Mesenchymal stem cell (in vitro differentiated cells and primary cell): ENCODE data around the gene ATP13A5.

Source experiments
- DNase-seq: peaks from one replicate; pipeline ENCODE4 v3.0.0-alpha.2; 2013
- H2AFZ ChIP-seq: one replicate; pipeline ENCODE4 v1.6.1; 2013; ENCODE audit warnings: low read depth, mild to moderate bottlenecking, control low read depth, inconsistent platforms, low read length, moderate library complexity
- H2AK5ac ChIP-seq: 2 replicates; pipeline ENCODE4 v1.6.1; 2013; ENCODE audit warnings: low read length, moderate library complexity, mild to moderate bottlenecking, inconsistent platforms; ENCODE audit not compliant: severe bottlenecking
- H2BK120ac ChIP-seq: one replicate; pipeline ENCODE4 v1.6.1; 2013; ENCODE audit warnings: low read depth, mild to moderate bottlenecking, inconsistent platforms, low read length, moderate library complexity
- H2BK12ac ChIP-seq, 2 experiments: one replicate each; pipeline ENCODE4 v1.6.1; 2013; ENCODE audit warnings: inconsistent platforms in 2 of 2, low read length in 2 of 2, mild to moderate bottlenecking in 2 of 2, moderate library complexity in 2 of 2, control low read depth in 1 of 2
- H2BK15ac ChIP-seq: one replicate; pipeline ENCODE4 v1.6.1; 2013; ENCODE audit warnings: mild to moderate bottlenecking, low read depth, inconsistent platforms; ENCODE audit not compliant: poor library complexity, severe bottlenecking
- H2BK5ac ChIP-seq: 2 replicates; pipeline ENCODE4 v1.6.1; 2013; ENCODE audit warnings: low read depth, mild to moderate bottlenecking, low read length, control low read depth, inconsistent platforms; ENCODE audit not compliant: poor library complexity, severe bottlenecking
- H3K14ac ChIP-seq, 2 experiments: one replicate each; pipeline ENCODE4 v1.6.1; 2013; ENCODE audit warnings: inconsistent platforms in 2 of 2, low read length in 2 of 2, control low read depth in 1 of 2, mild to moderate bottlenecking in 1 of 2, moderate library complexity in 1 of 2
- H3K18ac ChIP-seq, 2 experiments: one replicate each; pipeline ENCODE4 v1.6.1; 2013; ENCODE audit warnings: inconsistent platforms in 2 of 2, low read length in 2 of 2, control low read depth in 1 of 2, low read depth in 1 of 2, mild to moderate bottlenecking in 1 of 2
- H3K23ac ChIP-seq, 2 experiments: one replicate each; pipeline ENCODE4 v1.6.1; 2013; ENCODE audit warnings: inconsistent platforms in 2 of 2, low read length in 2 of 2, mild to moderate bottlenecking in 2 of 2, moderate library complexity in 2 of 2, control low read depth in 1 of 2
- H3K27ac ChIP-seq: 2 replicates; pipeline ENCODE4 v1.5.1; 2013; ENCODE audit warnings: mild to moderate bottlenecking, moderate library complexity, low read length, control low read depth, inconsistent platforms; ENCODE audit not compliant: poor library complexity, severe bottlenecking
- H3K27me3 ChIP-seq, 2 experiments: 2 replicates each; pipeline versions ENCODE4 v1.6.1 to v1.7.0; 2013; ENCODE audit warnings: low read length in 2 of 2, mild to moderate bottlenecking in 2 of 2, moderate library complexity in 2 of 2, control low read depth in 1 of 2, inconsistent platforms in 1 of 2; ENCODE audit not compliant: control insufficient read depth in 1 of 2, insufficient read depth in 1 of 2
- H3K36me3 ChIP-seq, 2 experiments: 2 replicates each; pipeline versions ENCODE4 v1.6.1 to v1.7.0; 2013; ENCODE audit warnings: low read length in 2 of 2, control low read depth in 1 of 2, inconsistent platforms in 1 of 2, low read depth in 1 of 2, mild to moderate bottlenecking in 1 of 2; ENCODE audit not compliant: insufficient read depth in 2 of 2, control insufficient read depth in 1 of 2
- H3K4ac ChIP-seq, 2 experiments: one replicate each; pipeline ENCODE4 v1.6.1; 2013; ENCODE audit warnings: inconsistent platforms in 2 of 2, low read length in 2 of 2, mild to moderate bottlenecking in 2 of 2, moderate library complexity in 2 of 2, control low read depth in 1 of 2, low read depth in 1 of 2
- H3K4me1 ChIP-seq: 2 replicates; pipeline ENCODE4 v1.6.1; 2013; ENCODE audit warnings: low read depth, low read length, control low read depth; ENCODE audit not compliant: control insufficient read depth, insufficient read depth
- H3K4me2 ChIP-seq: 2 replicates; pipeline ENCODE4 v1.6.1; 2013; ENCODE audit warnings: low read length, mild to moderate bottlenecking, inconsistent platforms; ENCODE audit not compliant: poor library complexity, severe bottlenecking
- H3K4me3 ChIP-seq, 2 experiments: 2 replicates each; pipeline versions ENCODE4 v1.5.1 to v1.7.0; 2013; ENCODE audit warnings: low read length in 2 of 2, mild to moderate bottlenecking in 2 of 2, control low read depth in 1 of 2, low read depth in 1 of 2; ENCODE audit not compliant: insufficient read depth in 1 of 2
- H3K79me1 ChIP-seq: replicated peaks from 2 replicates; pipeline ENCODE4 v1.6.1; 2013; ENCODE audit warnings: mild to moderate bottlenecking, control low read depth, low read length, inconsistent platforms; ENCODE audit not compliant: poor library complexity, severe bottlenecking
- H3K9ac ChIP-seq: 2 replicates; pipeline ENCODE4 v1.7.0; 2013; ENCODE audit warnings: mild to moderate bottlenecking, low read length, moderate library complexity
- H3K9me3 ChIP-seq: 2 replicates; pipeline ENCODE4 v1.7.0; 2013; ENCODE audit warnings: mild to moderate bottlenecking, low read length; ENCODE audit not compliant: control insufficient read depth
- H4K8ac ChIP-seq: one replicate; pipeline ENCODE4 v1.6.1; 2013; ENCODE audit warnings: inconsistent platforms, mild to moderate bottlenecking, low read length, moderate library complexity
- H4K91ac ChIP-seq: one replicate; pipeline ENCODE4 v1.6.1; 2013; ENCODE audit warnings: mild to moderate bottlenecking, low read length, inconsistent platforms
- WGBS: methylation state at CpG from one replicate; pipeline ENCODE4 v1.1.7; 2013; ENCODE audit warnings: mixed read lengths; 5-methylcytosine and 5-hydroxymethylcytosine counted together

The ATP13A5 gene

GRCh38 chr3:193297421-193297820 lies 81.1 kb downstream of the ATP13A5 start:
- DNase-seq: no peak
- Histone ChIP-seq H2BK120ac (no peak overlapping the region), H3K4ac (no peak overlapping the region), H3K4me1 (no peaks in the 10 kb centered on the region), H3K4me3 (no peak overlapping the region), H3K79me1 (no peaks in the 10 kb centered on the region), H2AK5ac (no peak overlapping the region), H3K18ac (no peak overlapping the region), H2BK5ac (no peak overlapping the region), H3K9me3 (peaks cover 20% of the 10 kb centered on the region), H3K9ac (no peak overlapping the region), H4K91ac (no peak overlapping the region), H2AFZ (no peak overlapping the region), H2BK15ac (no peak overlapping the region), H4K8ac (no peak overlapping the region), H3K36me3 (no peaks in the 10 kb centered on the region), H3K14ac (no peak overlapping the region), H2BK12ac (no peak overlapping the region), H3K4me2 (no peak overlapping the region), H3K27ac (no peak overlapping the region), H3K23ac (no peak overlapping the region), H3K27me3 (no peaks in the 10 kb centered on the region)
- WGBS: 74% methylated on average over 4 of the region's 5 CpGs

DNA sequence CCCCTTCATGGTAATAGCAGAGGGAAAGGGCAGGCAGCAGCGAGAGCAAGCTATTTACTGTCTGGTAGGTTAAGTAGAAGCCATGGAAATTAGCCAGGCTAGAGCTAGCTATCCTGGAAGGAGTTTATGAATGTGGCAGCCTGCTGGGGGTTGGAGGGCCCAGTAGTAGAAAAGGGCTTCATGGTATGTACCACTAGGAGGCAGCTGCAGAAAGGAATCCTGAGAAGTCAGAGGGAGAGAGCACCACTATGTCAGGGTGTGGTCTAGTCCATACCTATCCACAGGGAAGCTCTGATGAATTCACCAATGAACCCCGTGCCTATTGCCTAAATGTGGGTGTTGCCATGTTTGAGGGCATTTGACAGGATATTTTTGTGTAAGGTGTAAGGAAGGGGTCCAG lies 82.6 kb downstream of the ATP13A5 start:
- H3K79me1 ChIP-seq: no peaks in the 10 kb centered on the region
- H4K8ac ChIP-seq: no peak overlapping the region
- H3K27ac ChIP-seq: no peak overlapping the region
- no peak overlapping the region for H3K4me2 ChIP-seq
- no peak overlapping the region for H3K4me3 ChIP-seq
- no peak overlapping the region for H2BK12ac ChIP-seq
- no peak overlapping the region for H3K23ac ChIP-seq
- no peaks in the 10 kb centered on the region for H3K27me3 ChIP-seq
- no peak overlapping the region for H2AK5ac ChIP-seq
- H2BK5ac ChIP-seq: no peak overlapping the region
- H4K91ac ChIP-seq: no peak overlapping the region
- H3K4me1 ChIP-seq: no peaks in the 10 kb centered on the region
- H2AFZ ChIP-seq: no peak overlapping the region
- no peak for DNase-seq
- WGBS: 61% methylated on average over 2 of the region's 2 CpGs
- no peaks in the 10 kb centered on the region for H3K36me3 ChIP-seq
- no peak overlapping the region for H3K9ac ChIP-seq
- peaks cover 23% of the 10 kb centered on the region for H3K9me3 ChIP-seq
- no peak overlapping the region for H3K14ac ChIP-seq
- H3K18ac ChIP-seq: no peak overlapping the region
- H2BK120ac ChIP-seq: no peak overlapping the region
- H3K4ac ChIP-seq: no peak overlapping the region
- no peak overlapping the region for H2BK15ac ChIP-seq

- Histone ChIP-seq H3K4me1 (no peaks in the 10 kb centered on the region), H2AFZ (no peak overlapping the region), H4K8ac (no peak overlapping the region), H3K27me3 (no peaks in the 10 kb centered on the region), H3K4me2 (no peak overlapping the region), H2BK120ac (no peak overlapping the region), H2BK12ac (no peak overlapping the region), H3K23ac (no peak overlapping the region), H3K4ac (no peak overlapping the region), H3K18ac (no peak overlapping the region), H3K14ac (no peak overlapping the region), H3K79me1 (no peaks in the 10 kb centered on the region), H3K9ac (no peak overlapping the region), H2BK5ac (no peak overlapping the region), H3K9me3 (peaks cover 28% of the 10 kb centered on the region), H3K27ac (no peak overlapping the region), H3K4me3 (no peak overlapping the region), H2AK5ac (no peak overlapping the region), H4K91ac (no peak overlapping the region), H2BK15ac (no peak overlapping the region), H3K36me3 (no peaks in the 10 kb centered on the region)
- DNase-seq: no peak
- WGBS: 47% methylated on average over 2 of the region's 3 CpGs
Observed at GRCh38 chr3:193292386-193292785, 86.2 kb downstream of the ATP13A5 start.

DNA sequence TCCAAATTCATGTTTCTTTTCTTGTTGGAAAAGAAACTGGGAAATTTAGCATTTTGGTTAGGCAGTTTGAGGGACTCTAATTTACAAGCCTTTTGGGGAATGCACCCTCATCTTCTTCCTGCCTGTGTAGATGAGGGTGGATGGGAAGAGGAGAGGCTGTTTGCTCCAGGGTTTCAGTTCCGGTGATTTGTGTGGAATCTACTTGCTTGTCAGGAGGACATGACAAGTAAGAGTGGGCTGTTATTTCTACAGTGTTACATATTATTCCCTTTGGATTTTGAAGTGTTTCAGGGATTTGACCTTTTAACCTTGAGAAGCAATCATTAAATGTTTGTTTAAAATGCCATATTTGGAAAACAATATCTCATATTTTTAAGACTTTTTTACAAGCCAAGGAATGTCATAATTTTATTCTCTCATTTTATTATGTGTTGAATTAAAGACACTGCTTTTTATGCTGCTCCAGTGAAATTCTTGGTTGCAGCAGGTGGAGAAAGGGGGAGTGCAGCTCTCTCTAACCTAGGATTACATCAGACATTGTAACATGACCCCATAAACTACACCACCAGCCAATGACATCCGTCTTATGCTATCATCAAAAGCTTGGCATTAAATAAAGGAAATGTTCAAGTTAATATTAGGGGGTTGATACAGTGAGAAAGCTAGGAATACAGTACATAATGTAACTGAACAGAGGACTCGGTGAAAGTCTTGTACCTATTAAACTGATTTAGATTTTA lies 107.3 kb downstream of the ATP13A5 start:
- Histone ChIP-seq H2BK120ac (no peak overlapping the region), H3K14ac (no peak overlapping the region), H3K79me1 (no peaks in the 10 kb centered on the region), H3K4me1 (no peaks in the 10 kb centered on the region), H2BK12ac (no peak overlapping the region), H3K4me2 (no peak overlapping the region), H3K27me3 (no peaks in the 10 kb centered on the region), H4K8ac (no peak overlapping the region), H2AFZ (no peak overlapping the region), H3K23ac (no peak overlapping the region), H3K4ac (no peak overlapping the region), H3K27ac (no peak overlapping the region), H3K18ac (no peak overlapping the region), H3K36me3 (no peaks in the 10 kb centered on the region), H2BK15ac (no peak overlapping the region), H2AK5ac (no peak overlapping the region), H3K9ac (no peak overlapping the region), H3K9me3 (no peaks in the 10 kb centered on the region), H2BK5ac (no peak overlapping the region), H3K4me3 (no peak overlapping the region), H4K91ac (no peak overlapping the region)
- DNase-seq: no peak
- 86% methylated on average over 2 of the region's 3 CpGs for WGBS
